ENCODE measurements around the gene KPTN. TPM values are rescaled to one million over a fixed set of nuclear protein-coding genes. Genes with fewer than 3 reads are reported as not detected.
"Not testable (repeated sequence)": the region's sequence is repeated elsewhere in the genome, so short reads cannot be mapped to it uniquely, and the experiment has no call there.

The KPTN gene
- total RNA-seq, 2 donors from 2014 or later, result 14.7 to 22.9 TPM

DNA sequence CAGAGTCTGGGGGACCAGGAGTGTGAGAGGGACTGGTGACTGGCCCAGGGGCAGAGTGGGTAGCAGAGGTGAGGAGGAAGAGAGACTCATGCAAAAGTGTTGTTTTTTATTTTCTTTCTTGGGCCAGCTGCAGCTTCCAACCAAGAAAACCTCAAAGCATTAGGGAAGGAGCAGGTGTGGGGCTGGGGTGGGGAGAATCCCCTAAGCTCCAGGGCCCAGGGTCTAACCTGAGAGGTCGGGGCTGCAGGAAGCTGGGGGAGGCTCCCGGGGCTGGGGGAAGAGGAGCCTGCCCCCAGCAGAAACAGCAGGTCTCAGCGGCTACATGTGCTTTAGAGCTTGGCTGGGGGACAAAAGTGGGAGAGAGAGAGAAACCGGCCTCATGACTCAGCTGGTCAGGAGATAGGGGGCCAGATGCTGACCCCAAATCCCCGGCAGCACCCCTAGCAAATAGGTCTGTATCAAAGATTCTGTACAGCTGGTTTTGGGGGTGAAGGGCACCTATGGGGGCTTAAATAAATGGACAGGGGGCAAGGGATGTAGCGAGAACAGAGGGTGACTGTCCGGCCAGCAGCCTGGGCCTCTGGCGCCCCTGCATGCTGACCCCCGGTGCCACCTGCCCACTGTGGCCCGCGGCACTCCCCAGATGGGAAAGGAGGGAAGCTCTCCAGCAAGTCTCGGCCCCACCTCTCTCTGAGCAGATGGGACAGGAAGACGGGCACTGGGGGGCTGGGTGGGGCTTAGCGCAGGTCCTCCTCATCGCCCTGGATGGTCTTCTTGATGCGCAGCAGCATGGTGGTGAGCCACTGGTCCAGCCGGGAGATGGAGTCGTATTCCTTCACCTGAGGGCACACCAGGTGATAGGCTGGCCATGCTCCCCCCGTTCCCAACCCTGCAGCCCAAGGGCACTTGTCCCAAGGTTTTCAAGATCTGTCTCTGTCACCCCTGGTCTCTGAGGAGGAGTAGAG is 3.8 kb upstream of the KPTN start:
- no peaks in the 10 kb centered on the region for H3K27me3 Mint-ChIP-seq (ENCODE audit: insufficient read depth)
- H3K9me3 Mint-ChIP-seq, result no peaks in the 10 kb centered on the region
- 94 to 96% methylated on average over 19 of the region's 19 CpGs for WGBS, 2 experiments (ENCODE audit: insufficient coverage in 1 of 2, insufficient read length in 1 of 2)
- Histone ChIP-seq H3K27ac (ENCODE audit: low read depth, low read length) (no peak overlapping the region), H3K9ac (ENCODE audit: extremely low read depth, low read length, poor library complexity, severe bottlenecking) (no peak overlapping the region), H3K4me1 (ENCODE audit: control insufficient read depth, insufficient read depth, low read length) (no peaks in the 10 kb centered on the region), H3K4me3 (ENCODE audit: low read length) (no peak overlapping the region), H3K9me3 (ENCODE audit: control insufficient read depth, low read length) (no peaks in the 10 kb centered on the region), H3K27me3 (ENCODE audit: control insufficient read depth, insufficient read depth, low read length, poor library complexity, severe bottlenecking) (no peaks in the 10 kb centered on the region), H3K36me3 (ENCODE audit: control insufficient read depth, insufficient read depth, low read length) (peaks cover 30% of the 10 kb centered on the region)
- H3K27ac Mint-ChIP-seq, result no peak overlapping the region
- peaks cover 22% of the 10 kb centered on the region for H3K36me3 Mint-ChIP-seq (ENCODE audit: low read depth)
- TF ChIP-seq, protein P1, sequence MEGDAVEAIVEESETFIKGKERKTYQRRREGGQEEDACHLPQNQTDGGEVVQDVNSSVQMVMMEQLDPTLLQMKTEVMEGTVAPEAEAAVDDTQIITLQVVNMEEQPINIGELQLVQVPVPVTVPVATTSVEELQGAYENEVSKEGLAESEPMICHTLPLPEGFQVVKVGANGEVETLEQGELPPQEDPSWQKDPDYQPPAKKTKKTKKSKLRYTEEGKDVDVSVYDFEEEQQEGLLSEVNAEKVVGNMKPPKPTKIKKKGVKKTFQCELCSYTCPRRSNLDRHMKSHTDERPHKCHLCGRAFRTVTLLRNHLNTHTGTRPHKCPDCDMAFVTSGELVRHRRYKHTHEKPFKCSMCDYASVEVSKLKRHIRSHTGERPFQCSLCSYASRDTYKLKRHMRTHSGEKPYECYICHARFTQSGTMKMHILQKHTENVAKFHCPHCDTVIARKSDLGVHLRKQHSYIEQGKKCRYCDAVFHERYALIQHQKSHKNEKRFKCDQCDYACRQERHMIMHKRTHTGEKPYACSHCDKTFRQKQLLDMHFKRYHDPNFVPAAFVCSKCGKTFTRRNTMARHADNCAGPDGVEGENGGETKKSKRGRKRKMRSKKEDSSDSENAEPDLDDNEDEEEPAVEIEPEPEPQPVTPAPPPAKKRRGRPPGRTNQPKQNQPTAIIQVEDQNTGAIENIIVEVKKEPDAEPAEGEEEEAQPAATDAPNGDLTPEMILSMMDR (conservative IDR thresholded peaks at IDR 0.05), result no peak
- no peak overlapping the region for H3K4me3 Mint-ChIP-seq
- peaks cover 3% of the 10 kb centered on the region for H3K4me1 Mint-ChIP-seq
- DNase-seq, result no peak

DNA sequence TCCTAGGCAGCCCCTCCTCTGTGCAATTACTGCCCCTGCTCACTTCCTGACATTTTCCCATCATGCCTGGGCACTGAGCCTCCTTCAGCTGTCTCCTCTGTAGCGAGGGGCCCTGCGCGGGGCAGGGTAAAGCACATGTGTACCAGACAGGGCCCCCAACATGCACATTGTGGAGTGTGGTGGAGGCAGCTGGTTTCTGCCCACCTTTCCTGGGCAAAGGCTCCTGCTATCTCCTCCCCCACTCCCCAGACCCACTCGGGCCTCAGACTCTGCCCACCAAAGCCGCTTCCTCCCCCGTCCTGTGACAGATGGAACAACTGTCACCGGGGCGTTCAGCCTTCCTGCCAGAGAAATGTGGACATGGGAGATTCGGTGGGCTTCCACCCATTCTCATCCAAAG is 2.9 kb upstream of the KPTN start:
- no peak overlapping the region for H3K27ac ChIP-seq (ENCODE audit: low read depth, low read length)
- no peak overlapping the region for H3K4me3 ChIP-seq (ENCODE audit: low read length)
- peaks cover 22% of the 10 kb centered on the region for H3K36me3 Mint-ChIP-seq (ENCODE audit: low read depth)
- no peak overlapping the region for H3K27ac Mint-ChIP-seq
- H3K27me3 ChIP-seq (ENCODE audit: control insufficient read depth, insufficient read depth, low read length, poor library complexity, severe bottlenecking), result no peaks in the 10 kb centered on the region
- no peak overlapping the region for H3K4me3 Mint-ChIP-seq
- H3K9me3 Mint-ChIP-seq, result no peaks in the 10 kb centered on the region
- peaks cover 2% of the 10 kb centered on the region for H3K27me3 Mint-ChIP-seq (ENCODE audit: insufficient read depth)
- H3K9ac ChIP-seq (ENCODE audit: extremely low read depth, low read length, poor library complexity, severe bottlenecking), result no peak overlapping the region
- 90 to 97% methylated on average over 6 to 9 of the region's 9 CpGs for WGBS, 2 experiments (ENCODE audit: insufficient coverage in 1 of 2, insufficient read length in 1 of 2)
- DNase-seq, result no peak
- peaks cover 30% of the 10 kb centered on the region for H3K36me3 ChIP-seq (ENCODE audit: control insufficient read depth, insufficient read depth, low read length)
- TF ChIP-seq, protein P1 (conservative IDR thresholded peaks at IDR 0.05), result no peak
- no peaks in the 10 kb centered on the region for H3K4me1 ChIP-seq (ENCODE audit: control insufficient read depth, insufficient read depth, low read length)
- no peaks in the 10 kb centered on the region for H3K9me3 ChIP-seq (ENCODE audit: control insufficient read depth, low read length)
- peaks cover 3% of the 10 kb centered on the region for H3K4me1 Mint-ChIP-seq

DNA sequence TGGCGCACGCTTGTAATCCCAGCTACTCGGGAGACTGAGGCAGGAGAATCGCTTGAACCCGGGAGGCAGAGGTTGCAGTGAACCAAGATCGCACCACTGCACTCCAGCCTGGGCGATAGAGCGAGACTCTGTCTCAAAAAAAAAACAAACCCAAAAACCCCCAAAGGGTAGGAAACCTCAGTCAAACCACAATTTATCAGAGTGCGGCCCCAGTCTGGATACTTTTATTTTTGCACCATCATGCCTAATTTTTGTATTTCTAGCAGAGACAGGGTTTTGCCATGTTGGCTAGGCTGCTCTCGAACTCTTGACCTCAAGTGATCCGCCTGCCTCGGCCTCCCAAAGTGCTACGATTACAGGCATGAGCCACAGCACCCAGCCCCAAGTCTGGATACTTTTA is 2.2 kb upstream of the KPTN start:
- H3K27me3 Mint-ChIP-seq (ENCODE audit: insufficient read depth); H3K9ac ChIP-seq (ENCODE audit: extremely low read depth, low read length, poor library complexity, severe bottlenecking); H3K27ac Mint-ChIP-seq; H3K9me3 Mint-ChIP-seq; H3K4me1 Mint-ChIP-seq; H3K4me3 ChIP-seq (ENCODE audit: low read length); H3K27ac ChIP-seq (ENCODE audit: low read depth, low read length); H3K4me1 ChIP-seq (ENCODE audit: control insufficient read depth, insufficient read depth, low read length); H3K9me3 ChIP-seq (ENCODE audit: control insufficient read depth, low read length); H3K4me3 Mint-ChIP-seq; DNase-seq; H3K27me3 ChIP-seq (ENCODE audit: control insufficient read depth, insufficient read depth, low read length, poor library complexity, severe bottlenecking): not testable (repeated sequence)
- H3K36me3 ChIP-seq (ENCODE audit: control insufficient read depth, insufficient read depth, low read length), result peaks cover 23% of the 10 kb centered on the region
- peaks cover 22% of the 10 kb centered on the region for H3K36me3 Mint-ChIP-seq (ENCODE audit: low read depth)
- WGBS, 2 experiments (ENCODE audit: insufficient coverage in 1 of 2, insufficient read length in 1 of 2), result 85 to 94% methylated on average over 6 to 13 of the region's 13 CpGs
